Neuron (in vitro differentiated cells): ENCODE measurements around the gene TMEM120B.
"Not testable (repeated sequence)": the region's sequence is repeated elsewhere in the genome, so short reads cannot be mapped to it uniquely, and the experiment has no call there.

Experiments
- H2AFZ ChIP-seq: one replicate; pipeline ENCODE4 v1.6.1; 2013; ENCODE audit warnings: low read depth, mild to moderate bottlenecking, inconsistent platforms, low read length, moderate library complexity
- H3K27me3 ChIP-seq: one replicate; pipeline ENCODE4 v1.6.1; 2013; ENCODE audit warnings: low read length; ENCODE audit not compliant: insufficient read depth
- H3K36me3 ChIP-seq: one replicate; pipeline ENCODE4 v1.6.1; 2013; ENCODE audit warnings: low read length; ENCODE audit not compliant: insufficient read depth
- H3K4me1 ChIP-seq: one replicate; pipeline ENCODE4 v1.6.1; 2013; ENCODE audit warnings: low read length; ENCODE audit not compliant: insufficient read depth
- H3K4me3 ChIP-seq: 2 replicates; pipeline ENCODE4 v1.5.1; 2013; ENCODE audit warnings: mild to moderate bottlenecking, low read length, moderate library complexity
- H3K9me3 ChIP-seq: one replicate; pipeline ENCODE4 v1.6.1; 2013; ENCODE audit warnings: low read length

Gene TMEM120B

GRCh38 chr12:121788176-121788818 is 75.7 kb downstream of the TMEM120B start:
- Histone ChIP-seq H3K36me3 (peaks cover 11% of the 10 kb centered on the region), H2AFZ (no peak overlapping the region), H3K4me3 (no peak overlapping the region), H3K27me3 (no peaks in the 10 kb centered on the region), H3K9me3 (no peaks in the 10 kb centered on the region), H3K4me1 (no peaks in the 10 kb centered on the region)

- peaks cover 12% of the 10 kb centered on the region for H3K36me3 ChIP-seq
- H3K4me1 ChIP-seq, result no peaks in the 10 kb centered on the region
- no peak overlapping the region for H3K4me3 ChIP-seq
- no peak overlapping the region for H2AFZ ChIP-seq
- H3K27me3 ChIP-seq, result no peaks in the 10 kb centered on the region
- no peaks in the 10 kb centered on the region for H3K9me3 ChIP-seq
These were observed 76.8 kb downstream of the TMEM120B start for GRCh38 chr12:121789233-121789781.

- H2AFZ ChIP-seq, result no peak overlapping the region
These were observed 77.5 kb downstream of the TMEM120B start for GRCh38 chr12:121789800-121790728.

GRCh38 chr12:121790785-121791184 is 78.2 kb downstream of the TMEM120B start:
- H2AFZ ChIP-seq, H3K4me3 ChIP-seq, H3K9me3 ChIP-seq, H3K27me3 ChIP-seq, H3K4me1 ChIP-seq: not testable (repeated sequence)
- peaks cover 15% of the 10 kb centered on the region for H3K36me3 ChIP-seq

More at GRCh38 chr12:121789800-121790728, 77.5 kb downstream of the TMEM120B start:
- H3K9me3 ChIP-seq, result no peaks in the 10 kb centered on the region
- no peaks in the 10 kb centered on the region for H3K27me3 ChIP-seq
- no peaks in the 10 kb centered on the region for H3K4me1 ChIP-seq
- H3K4me3 ChIP-seq, result no peak overlapping the region
- peaks cover 15% of the 10 kb centered on the region for H3K36me3 ChIP-seq

- peaks cover 6% of the 10 kb centered on the region for H3K4me1 ChIP-seq
- no peaks in the 10 kb centered on the region for H3K27me3 ChIP-seq
- H3K4me3 ChIP-seq, result no peak overlapping the region
- no peaks in the 10 kb centered on the region for H3K9me3 ChIP-seq
- H3K36me3 ChIP-seq, result peaks cover 23% of the 10 kb centered on the region
- no peak overlapping the region for H2AFZ ChIP-seq
These were observed 79.4 kb downstream of the TMEM120B start for GRCh38 chr12:121791671-121792551.

GRCh38 chr12:121792607-121793439 is 80.3 kb downstream of the TMEM120B start:
- peaks cover 15% of the 10 kb centered on the region for H3K4me1 ChIP-seq
- H3K9me3 ChIP-seq, result no peaks in the 10 kb centered on the region
- no peak overlapping the region for H2AFZ ChIP-seq
- H3K27me3 ChIP-seq, result no peaks in the 10 kb centered on the region
- no peak overlapping the region for H3K4me3 ChIP-seq
- H3K36me3 ChIP-seq, result peaks cover 28% of the 10 kb centered on the region

- H2AFZ ChIP-seq, result no peak within 1 kb of the TSS
- H3K27me3 ChIP-seq, result no peaks in the 10 kb centered on the region
- H3K4me3 ChIP-seq, result no peak within 1 kb of the TSS
- no peaks in the 10 kb centered on the region for H3K9me3 ChIP-seq
- H3K36me3 ChIP-seq, result peaks cover 34% of the 10 kb centered on the region
- peaks cover 21% of the 10 kb centered on the region for H3K4me1 ChIP-seq
These were observed 80.9 kb downstream of the TMEM120B start, which contains the start of gene RHOF for GRCh38 chr12:121793440-121793837. RHOF (minus strand) TSS chr12:121793688; CDS start chr12:121793633, 55 bp downstream.

- Histone ChIP-seq H3K4me1 (peaks cover 27% of the 10 kb centered on the region), H3K9me3 (no peaks in the 10 kb centered on the region), H2AFZ (no peak overlapping the region), H3K27me3 (no peaks in the 10 kb centered on the region), H3K4me3 (no peak overlapping the region), H3K36me3 (peaks cover 40% of the 10 kb centered on the region)
These were observed 81.4 kb downstream of the TMEM120B start for GRCh38 chr12:121793838-121794533.

- Histone ChIP-seq H2AFZ (no peak overlapping the region), H3K4me1 (peaks cover 31% of the 10 kb centered on the region), H3K36me3 (peaks cover 44% of the 10 kb centered on the region), H3K9me3 (no peaks in the 10 kb centered on the region), H3K4me3 (no peak overlapping the region), H3K27me3 (no peaks in the 10 kb centered on the region)
These were observed 82.0 kb downstream of the TMEM120B start for GRCh38 chr12:121794534-121795033.

GRCh38 chr12:121795034-121795968 is 82.7 kb downstream of the TMEM120B start:
- no peak overlapping the region for H2AFZ ChIP-seq
- no peaks in the 10 kb centered on the region for H3K9me3 ChIP-seq
- no peaks in the 10 kb centered on the region for H3K27me3 ChIP-seq
- H3K4me3 ChIP-seq, result no peak overlapping the region
- peaks cover 44% of the 10 kb centered on the region for H3K36me3 ChIP-seq
- peaks cover 34% of the 10 kb centered on the region for H3K4me1 ChIP-seq
